SK-N-SH treated with all-trans-retinoic acid at 6 μM for 48 hours (cell line): ENCODE results near the gene ADGRG6.
A peak's percentile ranks its signal among the peaks of the same experiment; 100 is the strongest.

ENCODE experiments used
- ATAC-seq: fragments of 200-7000 bp; cut with Tn5 transposase; 3 replicates; pipeline ENCODE4 v1.9.1; 2020; ENCODE audit warnings: mild to moderate bottlenecking, moderate library complexity
- ARNTL ChIP-seq: fragments of 450-650 bp; formaldehyde crosslinking; IDR thresholded peaks from 2 replicates; pipeline ENCODE4 v1.5.0; 2020; ENCODE audit warnings: low read depth, mild to moderate bottlenecking, moderate library complexity, borderline replicate concordance
- BACH2 ChIP-seq: fragments of 250-450 bp; sonication (Bioruptor Pico); IDR thresholded peaks from 2 replicates; pipeline ENCODE4 v1.9.0; 2021; ENCODE audit warnings: mild to moderate bottlenecking, borderline replicate concordance
- CSDC2 ChIP-seq: fragments of 250-450 bp; sonication (Bioruptor Pico); IDR thresholded peaks from 2 replicates; pipeline ENCODE4 v1.5.0; 2020; ENCODE audit warnings: mild to moderate bottlenecking, moderate library complexity
- ESRRG ChIP-seq: fragments of 250-450 bp; sonication (Bioruptor Pico); IDR thresholded peaks from 2 replicates; pipeline ENCODE4 v1.6.1; 2021; ENCODE audit warnings: mild to moderate bottlenecking
- GLIS3 ChIP-seq: fragments of 250-450 bp; sonication (Bioruptor Pico); IDR thresholded peaks from 2 replicates; pipeline ENCODE4 v1.5.0; 2020; ENCODE audit warnings: mild to moderate bottlenecking, moderate library complexity
- OSR1 ChIP-seq: fragments of 250-450 bp; sonication (Bioruptor Pico); IDR thresholded peaks from 2 replicates; pipeline ENCODE4 v1.8.0; 2022; ENCODE audit warnings: moderate library complexity, mild to moderate bottlenecking, inconsistent platforms
- PPARA ChIP-seq: fragments of 250-450 bp; sonication (Bioruptor Pico); IDR thresholded peaks from 2 replicates; pipeline ENCODE4 v1.5.0; 2020; ENCODE audit warnings: mild to moderate bottlenecking, borderline replicate concordance
- RARB ChIP-seq: fragments of 250-450 bp; sonication (Bioruptor Pico); IDR thresholded peaks from 2 replicates; pipeline ENCODE4 v1.8.0; 2021; ENCODE audit warnings: mild to moderate bottlenecking, moderate library complexity
- SNAI2 ChIP-seq: fragments of 250-450 bp; sonication (Bioruptor Pico); IDR thresholded peaks from 2 replicates; pipeline ENCODE4 v1.5.0; 2020; ENCODE audit warnings: mild to moderate bottlenecking, moderate library complexity
- TCF4 ChIP-seq: fragments of 250-450 bp; sonication (Bioruptor Pico); IDR thresholded peaks from 2 replicates; pipeline ENCODE4 v1.8.0; 2021; ENCODE audit warnings: mild to moderate bottlenecking, moderate library complexity, borderline replicate concordance
- ZC3H10 ChIP-seq: fragments of 250-450 bp; sonication (Bioruptor Pico); IDR thresholded peaks from 2 replicates; pipeline ENCODE4 v1.5.1; 2021; ENCODE audit warnings: mild to moderate bottlenecking, moderate library complexity
- ZFP3 ChIP-seq: fragments of 250-450 bp; sonication (Bioruptor Pico); IDR thresholded peaks from 2 replicates; pipeline ENCODE4 v1.5.0; 2020; ENCODE audit warnings: mild to moderate bottlenecking, moderate library complexity
- ZFP30 ChIP-seq: fragments of 450-650 bp; formaldehyde crosslinking; IDR thresholded peaks from 2 replicates; pipeline ENCODE4 v1.5.0; 2022; ENCODE audit warnings: mild to moderate bottlenecking, moderate library complexity
- ZNF565 ChIP-seq: fragments of 450-650 bp; formaldehyde crosslinking; conservative IDR thresholded peaks from 2 replicates; pipeline ENCODE4 v1.5.0; 2020; ENCODE audit warnings: low read depth, mild to moderate bottlenecking, moderate library complexity
- ZNF8 ChIP-seq: fragments of 450-650 bp; formaldehyde crosslinking; IDR thresholded peaks from 2 replicates; pipeline ENCODE4 v1.5.0; 2020; ENCODE audit warnings: mild to moderate bottlenecking, moderate library complexity
- TF ChIP-seq, protein P1 (sequence below): fragments of 250-450 bp; sonication (Bioruptor Pico); IDR thresholded peaks from 2 replicates; pipeline ENCODE4 v1.8.0; 2020; ENCODE audit warnings: mild to moderate bottlenecking, moderate library complexity, borderline replicate concordance
- TF ChIP-seq, protein P2 (sequence below): fragments of 250-450 bp; sonication (Bioruptor Pico); IDR thresholded peaks from 2 replicates; pipeline ENCODE4 v1.5.0; 2020; ENCODE audit warnings: mild to moderate bottlenecking, moderate library complexity
- TF ChIP-seq, protein P3 (sequence below): fragments of 250-450 bp; sonication (Bioruptor Pico); IDR thresholded peaks from 2 replicates; pipeline ENCODE4 v1.8.0; 2021; ENCODE audit warnings: low read depth, mild to moderate bottlenecking, moderate library complexity, borderline replicate concordance
- TF ChIP-seq, protein P4 (sequence below): fragments of 250-450 bp; sonication (Bioruptor Pico); IDR thresholded peaks from 2 replicates; pipeline ENCODE4 v1.5.1; 2021; ENCODE audit warnings: mild to moderate bottlenecking, moderate library complexity
- TF ChIP-seq, protein P5 (sequence below): fragments of 250-450 bp; sonication (Bioruptor Pico); IDR thresholded peaks from 2 replicates; pipeline ENCODE4 v1.5.1; 2020; ENCODE audit warnings: low read depth, mild to moderate bottlenecking, moderate library complexity

ADGRG6 gene

DNA sequence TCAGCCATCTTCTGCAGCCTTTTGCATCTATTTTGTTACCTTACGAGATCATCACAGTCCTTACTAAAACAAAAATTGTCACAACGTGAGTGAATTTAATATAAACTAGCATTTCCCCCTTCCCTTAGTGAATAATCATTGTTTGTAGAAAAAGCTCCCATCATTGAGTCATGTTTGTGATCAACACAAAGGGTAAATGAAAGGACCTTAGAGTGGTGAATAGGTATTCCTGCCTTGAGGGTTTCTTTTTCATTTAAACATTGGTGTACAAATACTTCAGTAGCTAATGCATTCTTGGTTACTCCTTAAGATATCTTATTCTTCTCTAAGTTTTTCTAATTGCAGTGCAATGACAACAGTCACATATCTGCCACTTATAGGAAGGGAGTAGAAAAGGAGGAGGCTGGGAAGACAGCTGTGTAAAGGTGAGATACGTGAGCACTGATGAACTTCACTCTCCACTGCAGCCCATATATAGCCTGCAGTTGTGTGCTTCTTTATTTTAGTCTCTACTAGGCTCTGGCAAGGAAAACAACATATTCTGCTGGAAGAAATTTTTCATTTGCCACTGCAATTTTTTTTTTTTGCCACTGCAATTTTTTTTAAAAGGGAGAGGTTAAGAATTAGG lies 27.8 kb downstream of the ADGRG6 start (continued):
- TF ChIP-seq, protein P1, sequence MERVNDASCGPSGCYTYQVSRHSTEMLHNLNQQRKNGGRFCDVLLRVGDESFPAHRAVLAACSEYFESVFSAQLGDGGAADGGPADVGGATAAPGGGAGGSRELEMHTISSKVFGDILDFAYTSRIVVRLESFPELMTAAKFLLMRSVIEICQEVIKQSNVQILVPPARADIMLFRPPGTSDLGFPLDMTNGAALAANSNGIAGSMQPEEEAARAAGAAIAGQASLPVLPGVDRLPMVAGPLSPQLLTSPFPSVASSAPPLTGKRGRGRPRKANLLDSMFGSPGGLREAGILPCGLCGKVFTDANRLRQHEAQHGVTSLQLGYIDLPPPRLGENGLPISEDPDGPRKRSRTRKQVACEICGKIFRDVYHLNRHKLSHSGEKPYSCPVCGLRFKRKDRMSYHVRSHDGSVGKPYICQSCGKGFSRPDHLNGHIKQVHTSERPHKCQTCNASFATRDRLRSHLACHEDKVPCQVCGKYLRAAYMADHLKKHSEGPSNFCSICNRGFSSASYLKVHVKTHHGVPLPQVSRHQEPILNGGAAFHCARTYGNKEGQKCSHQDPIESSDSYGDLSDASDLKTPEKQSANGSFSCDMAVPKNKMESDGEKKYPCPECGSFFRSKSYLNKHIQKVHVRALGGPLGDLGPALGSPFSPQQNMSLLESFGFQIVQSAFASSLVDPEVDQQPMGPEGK = no peak

DNA sequence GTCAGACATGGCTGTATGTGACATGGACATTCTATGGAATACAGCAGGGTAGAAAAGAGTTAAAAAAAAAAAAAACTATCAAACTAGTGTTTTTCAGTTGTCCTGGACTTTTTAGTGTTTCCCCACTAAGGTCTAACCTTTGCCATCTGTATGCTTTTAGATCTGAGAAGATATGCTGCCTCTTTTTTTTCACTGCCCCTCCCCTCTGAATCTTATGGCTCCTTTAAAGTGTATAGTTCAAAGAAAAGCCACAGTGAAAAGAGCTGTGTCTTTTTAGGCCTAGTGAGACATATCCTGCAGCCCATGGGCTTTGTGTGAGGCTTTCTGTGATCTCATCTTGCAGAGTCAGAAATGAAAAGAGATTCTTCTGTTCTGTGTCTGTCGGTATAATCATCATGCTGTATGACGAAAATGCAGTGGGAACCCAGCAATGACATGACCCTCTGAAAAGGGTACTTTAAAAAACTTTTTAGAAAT lies 29.3 kb downstream of the ADGRG6 start:
- TF ChIP-seq, protein P1 = no peak
- TF ChIP-seq, protein P2, sequence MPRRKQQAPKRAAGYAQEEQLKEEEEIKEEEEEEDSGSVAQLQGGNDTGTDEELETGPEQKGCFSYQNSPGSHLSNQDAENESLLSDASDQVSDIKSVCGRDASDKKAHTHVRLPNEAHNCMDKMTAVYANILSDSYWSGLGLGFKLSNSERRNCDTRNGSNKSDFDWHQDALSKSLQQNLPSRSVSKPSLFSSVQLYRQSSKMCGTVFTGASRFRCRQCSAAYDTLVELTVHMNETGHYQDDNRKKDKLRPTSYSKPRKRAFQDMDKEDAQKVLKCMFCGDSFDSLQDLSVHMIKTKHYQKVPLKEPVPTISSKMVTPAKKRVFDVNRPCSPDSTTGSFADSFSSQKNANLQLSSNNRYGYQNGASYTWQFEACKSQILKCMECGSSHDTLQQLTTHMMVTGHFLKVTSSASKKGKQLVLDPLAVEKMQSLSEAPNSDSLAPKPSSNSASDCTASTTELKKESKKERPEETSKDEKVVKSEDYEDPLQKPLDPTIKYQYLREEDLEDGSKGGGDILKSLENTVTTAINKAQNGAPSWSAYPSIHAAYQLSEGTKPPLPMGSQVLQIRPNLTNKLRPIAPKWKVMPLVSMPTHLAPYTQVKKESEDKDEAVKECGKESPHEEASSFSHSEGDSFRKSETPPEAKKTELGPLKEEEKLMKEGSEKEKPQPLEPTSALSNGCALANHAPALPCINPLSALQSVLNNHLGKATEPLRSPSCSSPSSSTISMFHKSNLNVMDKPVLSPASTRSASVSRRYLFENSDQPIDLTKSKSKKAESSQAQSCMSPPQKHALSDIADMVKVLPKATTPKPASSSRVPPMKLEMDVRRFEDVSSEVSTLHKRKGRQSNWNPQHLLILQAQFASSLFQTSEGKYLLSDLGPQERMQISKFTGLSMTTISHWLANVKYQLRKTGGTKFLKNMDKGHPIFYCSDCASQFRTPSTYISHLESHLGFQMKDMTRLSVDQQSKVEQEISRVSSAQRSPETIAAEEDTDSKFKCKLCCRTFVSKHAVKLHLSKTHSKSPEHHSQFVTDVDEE (CRISPR knock-in tag) = no peak
- TF ChIP-seq PPARA (CRISPR knock-in tag) (no peak), ZNF8 (no peak), GLIS3 (CRISPR knock-in tag) (no peak), OSR1 (CRISPR knock-in tag) (no peak), ESRRG (CRISPR knock-in tag) (no peak), BACH2 (CRISPR knock-in tag) (no peak), RARB (CRISPR knock-in tag) (no peak), CSDC2 (CRISPR knock-in tag) (no peak), ZNF565 (CRISPR knock-in tag) (no peak), TCF4 (no peak), ZFP30 (no peak), ZC3H10 (CRISPR knock-in tag) (no peak), SNAI2 (CRISPR knock-in tag) (no peak), ARNTL (CRISPR knock-in tag) (no peak)
- TF ChIP-seq, protein P3, sequence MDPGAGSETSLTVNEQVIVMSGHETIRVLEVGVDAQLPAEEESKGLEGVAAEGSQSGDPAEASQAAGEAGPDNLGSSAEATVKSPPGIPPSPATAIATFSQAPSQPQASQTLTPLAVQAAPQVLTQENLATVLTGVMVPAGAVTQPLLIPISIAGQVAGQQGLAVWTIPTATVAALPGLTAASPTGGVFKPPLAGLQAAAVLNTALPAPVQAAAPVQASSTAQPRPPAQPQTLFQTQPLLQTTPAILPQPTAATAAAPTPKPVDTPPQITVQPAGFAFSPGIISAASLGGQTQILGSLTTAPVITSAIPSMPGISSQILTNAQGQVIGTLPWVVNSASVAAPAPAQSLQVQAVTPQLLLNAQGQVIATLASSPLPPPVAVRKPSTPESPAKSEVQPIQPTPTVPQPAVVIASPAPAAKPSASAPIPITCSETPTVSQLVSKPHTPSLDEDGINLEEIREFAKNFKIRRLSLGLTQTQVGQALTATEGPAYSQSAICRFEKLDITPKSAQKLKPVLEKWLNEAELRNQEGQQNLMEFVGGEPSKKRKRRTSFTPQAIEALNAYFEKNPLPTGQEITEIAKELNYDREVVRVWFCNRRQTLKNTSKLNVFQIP (CRISPR knock-in tag) = no peak; the same call in 1 of the 2 replicates
- TF ChIP-seq, protein P4, sequence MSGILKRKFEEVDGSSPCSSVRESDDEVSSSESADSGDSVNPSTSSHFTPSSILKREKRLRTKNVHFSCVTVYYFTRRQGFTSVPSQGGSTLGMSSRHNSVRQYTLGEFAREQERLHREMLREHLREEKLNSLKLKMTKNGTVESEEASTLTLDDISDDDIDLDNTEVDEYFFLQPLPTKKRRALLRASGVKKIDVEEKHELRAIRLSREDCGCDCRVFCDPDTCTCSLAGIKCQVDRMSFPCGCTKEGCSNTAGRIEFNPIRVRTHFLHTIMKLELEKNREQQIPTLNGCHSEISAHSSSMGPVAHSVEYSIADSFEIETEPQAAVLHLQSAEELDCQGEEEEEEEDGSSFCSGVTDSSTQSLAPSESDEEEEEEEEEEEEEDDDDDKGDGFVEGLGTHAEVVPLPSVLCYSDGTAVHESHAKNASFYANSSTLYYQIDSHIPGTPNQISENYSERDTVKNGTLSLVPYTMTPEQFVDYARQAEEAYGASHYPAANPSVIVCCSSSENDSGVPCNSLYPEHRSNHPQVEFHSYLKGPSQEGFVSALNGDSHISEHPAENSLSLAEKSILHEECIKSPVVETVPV (CRISPR knock-in tag) = no peak
- TF ChIP-seq, protein P5, sequence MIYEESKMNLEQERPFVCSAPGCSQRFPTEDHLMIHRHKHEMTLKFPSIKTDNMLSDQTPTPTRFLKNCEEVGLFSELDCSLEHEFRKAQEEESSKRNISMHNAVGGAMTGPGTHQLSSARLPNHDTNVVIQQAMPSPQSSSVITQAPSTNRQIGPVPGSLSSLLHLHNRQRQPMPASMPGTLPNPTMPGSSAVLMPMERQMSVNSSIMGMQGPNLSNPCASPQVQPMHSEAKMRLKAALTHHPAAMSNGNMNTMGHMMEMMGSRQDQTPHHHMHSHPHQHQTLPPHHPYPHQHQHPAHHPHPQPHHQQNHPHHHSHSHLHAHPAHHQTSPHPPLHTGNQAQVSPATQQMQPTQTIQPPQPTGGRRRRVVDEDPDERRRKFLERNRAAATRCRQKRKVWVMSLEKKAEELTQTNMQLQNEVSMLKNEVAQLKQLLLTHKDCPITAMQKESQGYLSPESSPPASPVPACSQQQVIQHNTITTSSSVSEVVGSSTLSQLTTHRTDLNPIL (CRISPR knock-in tag) = no peak
- TF ChIP-seq, all 23 proteins: peak for 0
- ATAC-seq = peak; percentile 38

DNA sequence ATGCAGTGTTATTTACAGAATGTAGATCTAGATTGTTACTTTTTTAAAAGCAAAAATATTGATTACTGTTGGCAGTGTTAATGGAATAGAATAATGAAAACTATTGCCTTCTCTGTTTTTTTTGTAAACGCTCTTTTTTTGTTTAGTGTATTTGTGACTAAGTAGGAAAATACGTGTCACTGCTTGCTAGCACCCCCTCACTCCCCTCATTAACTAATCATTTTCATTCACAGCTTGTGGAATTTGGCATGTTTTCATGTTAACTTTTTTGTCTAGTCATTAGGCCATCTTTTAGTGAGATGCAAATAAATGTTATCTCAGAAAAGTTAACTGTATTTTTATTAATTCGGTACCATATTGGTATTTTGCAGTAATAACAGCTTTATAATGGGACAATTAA lies 29.8 kb downstream of the ADGRG6 start:
- ATAC-seq = no peak
- no peak for TF ChIP-seq RARB (CRISPR knock-in tag)
- TF ChIP-seq, protein P1 = no peak
- no peak for TF ChIP-seq ZC3H10 (CRISPR knock-in tag)
- TF ChIP-seq, protein P5 (CRISPR knock-in tag) = no peak
- no peak for TF ChIP-seq OSR1 (CRISPR knock-in tag)
- no peak for TF ChIP-seq ARNTL (CRISPR knock-in tag)
- TF ChIP-seq ZFP3 (CRISPR knock-in tag) = no peak
- TF ChIP-seq TCF4 = no peak
